Skin of body (tissue), 2 donors: ENCODE measurements around the gene SHB. TPM values are rescaled to one million over a fixed set of nuclear protein-coding genes. Genes with fewer than 3 reads are reported as not detected.

Experiments used
- DNase-seq: peaks from one replicate; lab custom pipeline; 2025; lab: John Stamatoyannopoulos, UW
- total RNA-seq: library from RNA; depleted of rRNA; stranded (reverse); fragments of >200 nt; gene quantifications from one replicate; pipeline ENCODE4 v1.2.3, GENCODE V29; 2014

SHB gene
- total RNA-seq, 1 donor from 2014 or later, result 10.9 TPM

GRCh38 chr9:37954581-37954981 is 114.4 kb downstream of the SHB start:
- no peak for DNase-seq

GRCh38 chr9:37953775-37954437 is 115.1 kb downstream of the SHB start:
- peak; percentile 16 for DNase-seq

- DNase-seq, result no peak
Observed at GRCh38 chr9:37953206-37953774, 115.7 kb downstream of the SHB start.

- no peak for DNase-seq
Observed at GRCh38 chr9:37952731-37953130, 116.3 kb downstream of the SHB start.

GRCh38 chr9:37951671-37952449 is 117.2 kb downstream of the SHB start:
- DNase-seq, result no peak

GRCh38 chr9:37950561-37950960 is 118.5 kb downstream of the SHB start:
- no peak for DNase-seq

- DNase-seq, result no peak
Observed at GRCh38 chr9:37949576-37949975, 119.5 kb downstream of the SHB start.

GRCh38 chr9:37948417-37948980 is 120.5 kb downstream of the SHB start:
- no peak for DNase-seq

- DNase-seq, result no peak
Observed at GRCh38 chr9:37947977-37948376, 121.0 kb downstream of the SHB start.

- no peak for DNase-seq
Observed at GRCh38 chr9:37947471-37947870, 121.6 kb downstream of the SHB start.

- no peak for DNase-seq
Observed at GRCh38 chr9:37946971-37947370, 122.1 kb downstream of the SHB start.

GRCh38 chr9:37946041-37946440 is 123.0 kb downstream of the SHB start:
- DNase-seq, result no peak

GRCh38 chr9:37944671-37945481 is 124.2 kb downstream of the SHB start:
- no peak for DNase-seq

- DNase-seq, result no peak
Observed at GRCh38 chr9:37944266-37944650, 124.8 kb downstream of the SHB start.

- DNase-seq, result peak; percentile 48
Observed at GRCh38 chr9:37943345-37944265, 125.4 kb downstream of the SHB start.

GRCh38 chr9:37942621-37943344 is 126.2 kb downstream of the SHB start:
- no peak for DNase-seq

GRCh38 chr9:37941253-37941652 is 127.8 kb downstream of the SHB start:
- DNase-seq, result no peak

- DNase-seq, result no peak
Observed at GRCh38 chr9:37939575-37940095, 129.4 kb downstream of the SHB start.

GRCh38 chr9:37938121-37938891 is 130.7 kb downstream of the SHB start:
- peak; percentile 50 for DNase-seq
